ENCODE data around the gene HBA1. TPM values are rescaled to one million over a fixed set of nuclear protein-coding genes. Genes with fewer than 3 reads are reported as not detected.
"Not testable (repeated sequence)": the region's sequence is repeated elsewhere in the genome, so short reads cannot be mapped to it uniquely, and the experiment has no call there.

HBA1 gene
- total RNA-seq = 10 to 100 TPM in 3 of 6 donors, 1 to 10 TPM in 3; 1.9 to 51.7 (median 7.0) TPM
- 1 to 10 TPM in 1 of 2 donors, under 1 TPM in 1; 0.85 to 4.2 TPM for polyA plus RNA-seq

DNA sequence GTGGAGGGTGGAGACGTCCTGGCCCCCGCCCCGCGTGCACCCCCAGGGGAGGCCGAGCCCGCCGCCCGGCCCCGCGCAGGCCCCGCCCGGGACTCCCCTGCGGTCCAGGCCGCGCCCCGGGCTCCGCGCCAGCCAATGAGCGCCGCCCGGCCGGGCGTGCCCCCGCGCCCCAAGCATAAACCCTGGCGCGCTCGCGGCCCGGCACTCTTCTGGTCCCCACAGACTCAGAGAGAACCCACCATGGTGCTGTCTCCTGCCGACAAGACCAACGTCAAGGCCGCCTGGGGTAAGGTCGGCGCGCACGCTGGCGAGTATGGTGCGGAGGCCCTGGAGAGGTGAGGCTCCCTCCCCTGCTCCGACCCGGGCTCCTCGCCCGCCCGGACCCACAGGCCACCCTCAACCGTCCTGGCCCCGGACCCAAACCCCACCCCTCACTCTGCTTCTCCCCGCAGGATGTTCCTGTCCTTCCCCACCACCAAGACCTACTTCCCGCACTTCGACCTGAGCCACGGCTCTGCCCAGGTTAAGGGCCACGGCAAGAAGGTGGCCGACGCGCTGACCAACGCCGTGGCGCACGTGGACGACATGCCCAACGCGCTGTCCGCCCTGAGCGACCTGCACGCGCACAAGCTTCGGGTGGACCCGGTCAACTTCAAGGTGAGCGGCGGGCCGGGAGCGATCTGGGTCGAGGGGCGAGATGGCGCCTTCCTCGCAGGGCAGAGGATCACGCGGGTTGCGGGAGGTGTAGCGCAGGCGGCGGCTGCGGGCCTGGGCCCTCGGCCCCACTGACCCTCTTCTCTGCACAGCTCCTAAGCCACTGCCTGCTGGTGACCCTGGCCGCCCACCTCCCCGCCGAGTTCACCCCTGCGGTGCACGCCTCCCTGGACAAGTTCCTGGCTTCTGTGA, at the start of gene HBA1:
Gene HBA1, plus strand, starts transcription at position 204 of the 906 bp plus-strand sequence. Its CDS starts 37 bp downstream, at position 241.
- H3K27me3 ChIP-seq = peaks cover 3 to 29% (median 12%) of the 10 kb centered on the region in 4 donors
- 2 to 4% methylated on average over 13 to 41 of the region's 88 CpGs for WGBS, 2 donors

GRCh38 chr16:129075-129474, 47.4 kb upstream of the HBA1 start:
- no peaks in the 10 kb centered on the region for H3K36me3 ChIP-seq
- H3K4me1 ChIP-seq = no peaks in the 10 kb centered on the region
- TF ChIP-seq CTCF (IDR thresholded peaks at IDR 0.05) = no peak
- ATAC-seq (no peak), DNase-seq (no peak), FAIRE-seq (no peak)
- H3K27me3 ChIP-seq = no peaks in the 10 kb centered on the region
- intact Hi-C loops (cut with DNase I) = no loop called here
- no peak overlapping the region for H3K27ac ChIP-seq
- H3K4me3 ChIP-seq = no peak overlapping the region
- WGBS, 2 donors = 91% methylated on average over 2 of the region's 2 CpGs
- H3K9me3 ChIP-seq = no peaks in the 10 kb centered on the region

More for the DNA sequence above, at the start of gene HBA1:
- H3K9me3 ChIP-seq; DNase-seq; FAIRE-seq; ATAC-seq; H3K36me3 ChIP-seq; intact Hi-C loops (cut with DNase I); H3K27ac ChIP-seq; H3K4me3 ChIP-seq: not testable (repeated sequence)
- H3K4me1 ChIP-seq = peaks cover 10 to 14% (median 10%) of the 10 kb centered on the region in 3 donors

- Histone ChIP-seq H3K4me1 (no peaks in the 10 kb centered on the region), H3K36me3 (no peaks in the 10 kb centered on the region), H3K4me3 (no peak overlapping the region), H3K9me3 (no peaks in the 10 kb centered on the region), H3K27ac (no peak overlapping the region), H3K27me3 (no peaks in the 10 kb centered on the region)
- 84 to 87% methylated on average over 15 of the region's 15 CpGs for WGBS, 2 donors
- no peak for TF ChIP-seq CTCF (IDR thresholded peaks at IDR 0.05)
- FAIRE-seq = no peak
- ATAC-seq = no peak
- intact Hi-C loops (cut with DNase I) = no loop called here
- DNase-seq = no peak
Observed at GRCh38 chr16:130533-131173, 45.8 kb upstream of the HBA1 start.

DNA sequence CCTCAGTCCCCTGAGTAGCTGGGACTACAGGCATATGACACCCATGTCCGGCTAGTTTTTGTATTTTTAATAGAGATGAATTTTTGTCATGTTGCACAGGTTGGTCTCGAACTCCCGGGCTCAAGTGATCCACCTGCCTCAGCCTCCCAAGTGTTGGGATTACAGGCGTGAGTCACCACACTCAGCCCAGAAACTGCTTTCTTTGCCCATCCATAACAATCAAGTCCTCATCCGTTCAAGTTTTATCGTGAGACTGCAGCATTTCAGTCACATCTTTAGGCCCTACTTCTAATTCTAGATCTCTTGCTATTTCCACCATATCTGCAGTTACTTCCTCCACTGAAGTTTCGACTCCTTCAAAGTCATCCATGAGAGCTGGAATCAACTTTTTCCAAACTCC, 44.4 kb upstream of the HBA1 start:
- Histone ChIP-seq H3K27me3 (no peaks in the 10 kb centered on the region), H3K9me3 (no peaks in the 10 kb centered on the region), H3K4me1 (peaks cover 0 to under 1% (median 0%) of the 10 kb centered on the region in 3 donors), H3K36me3 (no peaks in the 10 kb centered on the region), H3K27ac (no peak overlapping the region), H3K4me3 (no peak overlapping the region)
- 90 to 95% methylated on average over 7 of the region's 7 CpGs for WGBS, 2 donors
- FAIRE-seq (no peak), ATAC-seq (no peak), DNase-seq (no peak)
- no peak for TF ChIP-seq CTCF (IDR thresholded peaks at IDR 0.05)
- intact Hi-C loops (cut with DNase I) = no loop called here

DNA sequence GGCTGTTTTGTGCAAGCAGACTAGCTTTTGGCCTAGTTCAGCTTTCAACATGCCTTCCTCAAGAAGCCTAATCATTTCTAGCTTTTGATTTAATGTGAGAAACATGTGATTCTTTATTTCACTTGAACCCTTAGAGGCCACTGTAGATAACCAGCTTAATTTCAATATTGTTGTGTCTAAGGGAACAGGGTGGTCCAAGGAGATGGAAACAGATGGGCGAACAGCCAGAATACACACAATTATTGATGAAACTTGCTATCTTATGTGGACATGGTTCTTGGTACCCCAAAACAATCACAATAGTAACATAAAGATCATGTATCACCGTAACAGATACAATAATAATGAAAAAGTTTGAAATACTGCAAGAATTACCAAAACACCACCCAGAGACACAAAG, 42.8 kb upstream of the HBA1 start:
- DNase-seq (no peak), ATAC-seq (no peak), FAIRE-seq (no peak)
- H3K9me3 ChIP-seq = no peaks in the 10 kb centered on the region
- peaks cover 0 to 4% (median 0%) of the 10 kb centered on the region in 3 donors for H3K4me1 ChIP-seq
- intact Hi-C loops (cut with DNase I) = no loop called here
- TF ChIP-seq CTCF (IDR thresholded peaks at IDR 0.05) = no peak
- H3K4me3 ChIP-seq = no peak overlapping the region
- no peak overlapping the region for H3K27ac ChIP-seq
- H3K27me3 ChIP-seq = no peaks in the 10 kb centered on the region
- no peaks in the 10 kb centered on the region for H3K36me3 ChIP-seq
- 89 to 92% methylated on average over 2 of the region's 2 CpGs for WGBS, 2 donors
